Stimulated activated CD4-positive, alpha-beta T cell treated with anti-CD3 and anti-CD28 coated beads, Interleukin-15, amount 100 ng/mL, for 24 hours (primary cell): ENCODE data around the gene SLC16A7.
"Not testable (repeated sequence)": the region's sequence is repeated elsewhere in the genome, so short reads cannot be mapped to it uniquely, and the experiment has no call there.

Source experiments
- DNase-seq: peaks from one replicate; pipeline ENCODE4 v3.0.0-alpha.2; 2020

Gene SLC16A7

GRCh38 chr12:59737725-59738463 is 142.1 kb downstream of the SLC16A7 start:
- no peak for DNase-seq

- no peak for DNase-seq
Measured at GRCh38 chr12:59742841-59743240, 147.0 kb downstream of the SLC16A7 start.

- DNase-seq, result no peak
Measured at GRCh38 chr12:59744564-59744963, 148.7 kb downstream of the SLC16A7 start.

- DNase-seq, result not testable (repeated sequence)
Measured at GRCh38 chr12:59751091-59751490, 155.3 kb downstream of the SLC16A7 start.

GRCh38 chr12:59761542-59761941 is 165.7 kb downstream of the SLC16A7 start:
- DNase-seq, result no peak

GRCh38 chr12:59763835-59764234 is 168.0 kb downstream of the SLC16A7 start:
- DNase-seq, result no peak

- DNase-seq, result no peak
Measured at GRCh38 chr12:59768031-59768430, 172.2 kb downstream of the SLC16A7 start.

- no peak for DNase-seq
Measured at GRCh38 chr12:59780605-59781135, 184.8 kb downstream of the SLC16A7 start.

GRCh38 chr12:59787610-59788009 is 191.8 kb downstream of the SLC16A7 start:
- no peak for DNase-seq

GRCh38 chr12:59792647-59793046 is 196.8 kb downstream of the SLC16A7 start:
- DNase-seq, result no peak

GRCh38 chr12:59803735-59804134 is 207.9 kb downstream of the SLC16A7 start:
- no peak for DNase-seq

GRCh38 chr12:59808317-59808910 is 212.6 kb downstream of the SLC16A7 start:
- no peak for DNase-seq

GRCh38 chr12:59811991-59812390 is 216.2 kb downstream of the SLC16A7 start:
- DNase-seq, result no peak

GRCh38 chr12:59812716-59813115 is 216.9 kb downstream of the SLC16A7 start:
- no peak for DNase-seq

- no peak for DNase-seq
Measured at GRCh38 chr12:59820594-59821011, 224.8 kb downstream of the SLC16A7 start.

GRCh38 chr12:59823567-59823966 is 227.7 kb downstream of the SLC16A7 start:
- no peak for DNase-seq

GRCh38 chr12:59827767-59828166 is 231.9 kb downstream of the SLC16A7 start:
- no peak for DNase-seq

GRCh38 chr12:59828521-59828920 is 232.7 kb downstream of the SLC16A7 start:
- no peak for DNase-seq

- DNase-seq, result no peak
Measured at GRCh38 chr12:59833408-59833807, 237.6 kb downstream of the SLC16A7 start.

- no peak for DNase-seq
Measured at GRCh38 chr12:59834659-59835474, 239.0 kb downstream of the SLC16A7 start.
